ENCODE measurements around the gene DUSP28. TPM values are rescaled to one million over a fixed set of nuclear protein-coding genes. Genes with fewer than 3 reads are reported as not detected.

The DUSP28 gene
- total and polyA plus RNA-seq, 2 of the 13 experiments (the other 11 are each of a cell fraction or from before 2014, with no cell fraction given) = 5.2 to 8.6 TPM

DNA sequence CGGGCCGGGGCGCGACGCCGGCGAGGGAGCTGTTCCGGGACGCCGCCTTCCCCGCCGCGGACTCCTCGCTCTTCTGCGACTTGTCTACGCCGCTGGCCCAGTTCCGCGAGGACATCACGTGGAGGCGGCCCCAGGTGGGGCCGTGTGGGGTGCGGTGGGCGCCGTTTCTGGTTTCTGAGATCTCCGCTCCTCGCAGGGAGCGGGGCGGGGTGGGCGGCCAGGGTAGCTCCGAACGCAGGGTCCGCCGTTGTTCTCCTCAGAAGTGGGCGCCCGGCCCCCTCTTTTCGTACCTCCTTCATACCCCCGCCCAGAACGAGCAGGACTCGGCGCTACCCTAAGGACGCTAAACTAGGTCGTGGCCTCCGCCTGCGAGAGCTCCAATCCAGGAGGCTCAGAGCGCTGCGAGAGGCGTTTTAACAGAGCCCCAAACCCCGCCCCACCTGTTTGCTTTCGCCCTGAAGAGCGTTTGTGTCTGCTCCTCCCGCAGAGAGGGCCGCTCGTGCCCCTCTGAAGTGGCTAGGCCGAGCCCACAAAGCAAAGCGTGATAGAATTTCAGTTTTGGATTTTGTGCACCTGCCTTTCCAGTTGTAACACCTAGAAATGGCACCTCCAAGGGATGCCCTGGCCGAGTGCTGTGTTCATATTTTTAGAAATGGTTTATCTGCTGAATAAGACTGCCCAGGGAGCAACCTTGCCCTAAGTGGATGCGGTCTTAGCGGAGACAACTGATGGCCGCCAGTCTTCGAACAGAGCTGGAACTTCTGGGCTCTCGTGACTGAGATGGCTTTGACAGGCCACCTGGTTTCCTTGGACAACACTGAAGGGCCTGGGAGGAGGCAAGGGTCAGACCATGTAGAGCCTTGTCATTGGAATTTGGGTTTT is 27.0 kb downstream of the DUSP28 start (continued):
- TF ChIP-seq, protein P1, sequence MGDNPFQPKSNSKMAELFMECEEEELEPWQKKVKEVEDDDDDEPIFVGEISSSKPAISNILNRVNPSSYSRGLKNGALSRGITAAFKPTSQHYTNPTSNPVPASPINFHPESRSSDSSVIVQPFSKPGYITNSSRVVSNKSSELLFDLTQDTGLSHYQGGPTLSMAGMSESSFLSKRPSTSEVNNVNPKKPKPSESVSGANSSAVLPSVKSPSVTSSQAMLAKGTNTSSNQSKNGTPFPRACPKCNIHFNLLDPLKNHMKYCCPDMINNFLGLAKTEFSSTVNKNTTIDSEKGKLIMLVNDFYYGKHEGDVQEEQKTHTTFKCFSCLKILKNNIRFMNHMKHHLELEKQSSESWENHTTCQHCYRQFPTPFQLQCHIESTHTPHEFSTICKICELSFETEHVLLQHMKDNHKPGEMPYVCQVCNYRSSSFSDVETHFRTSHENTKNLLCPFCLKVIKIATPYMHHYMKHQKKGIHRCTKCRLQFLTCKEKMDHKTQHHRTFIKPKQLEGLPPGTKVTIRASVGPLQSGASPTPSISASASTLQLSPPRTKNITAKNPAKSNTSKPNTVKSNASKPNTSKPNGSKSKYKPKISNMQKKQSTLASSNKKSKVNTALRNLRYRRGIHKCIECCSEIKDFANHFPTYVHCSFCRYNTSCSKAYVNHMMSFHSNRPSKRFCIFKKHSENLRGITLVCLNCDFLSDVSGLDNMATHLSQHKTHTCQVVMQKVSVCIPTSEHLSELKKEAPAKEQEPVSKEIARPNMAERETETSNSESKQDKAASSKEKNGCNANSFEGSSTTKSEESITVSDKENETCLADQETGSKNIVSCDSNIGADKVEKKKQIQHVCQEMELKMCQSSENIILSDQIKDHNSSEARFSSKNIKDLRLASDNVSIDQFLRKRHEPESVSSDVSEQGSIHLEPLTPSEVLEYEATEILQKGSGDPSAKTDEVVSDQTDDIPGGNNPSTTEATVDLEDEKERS (CRISPR knock-in tag; IDR thresholded peaks at IDR 0.05) = 0 out of 2 replicates have a peak, but pooled peaks have one; percentile 1
- TF ChIP-seq SIN3B (IDR thresholded peaks at IDR 0.05; ENCODE audit: low read length) = no peak
- 0 out of 2 replicates have a peak, but pooled peaks have one; percentile 75 for TF ChIP-seq ZNF782 (CRISPR knock-in tag; IDR thresholded peaks at IDR 0.05; ENCODE audit: borderline replicate concordance)
- peak; percentile 46; the same call in 1 of the 2 replicates for TF ChIP-seq GLI4 (CRISPR knock-in tag; IDR thresholded peaks at IDR 0.05; ENCODE audit: borderline replicate concordance)
- TF ChIP-seq ZNF138 (CRISPR knock-in tag; IDR thresholded peaks at IDR 0.05; ENCODE audit: low read depth) = peak; percentile 77
- TF ChIP-seq, protein P2, sequence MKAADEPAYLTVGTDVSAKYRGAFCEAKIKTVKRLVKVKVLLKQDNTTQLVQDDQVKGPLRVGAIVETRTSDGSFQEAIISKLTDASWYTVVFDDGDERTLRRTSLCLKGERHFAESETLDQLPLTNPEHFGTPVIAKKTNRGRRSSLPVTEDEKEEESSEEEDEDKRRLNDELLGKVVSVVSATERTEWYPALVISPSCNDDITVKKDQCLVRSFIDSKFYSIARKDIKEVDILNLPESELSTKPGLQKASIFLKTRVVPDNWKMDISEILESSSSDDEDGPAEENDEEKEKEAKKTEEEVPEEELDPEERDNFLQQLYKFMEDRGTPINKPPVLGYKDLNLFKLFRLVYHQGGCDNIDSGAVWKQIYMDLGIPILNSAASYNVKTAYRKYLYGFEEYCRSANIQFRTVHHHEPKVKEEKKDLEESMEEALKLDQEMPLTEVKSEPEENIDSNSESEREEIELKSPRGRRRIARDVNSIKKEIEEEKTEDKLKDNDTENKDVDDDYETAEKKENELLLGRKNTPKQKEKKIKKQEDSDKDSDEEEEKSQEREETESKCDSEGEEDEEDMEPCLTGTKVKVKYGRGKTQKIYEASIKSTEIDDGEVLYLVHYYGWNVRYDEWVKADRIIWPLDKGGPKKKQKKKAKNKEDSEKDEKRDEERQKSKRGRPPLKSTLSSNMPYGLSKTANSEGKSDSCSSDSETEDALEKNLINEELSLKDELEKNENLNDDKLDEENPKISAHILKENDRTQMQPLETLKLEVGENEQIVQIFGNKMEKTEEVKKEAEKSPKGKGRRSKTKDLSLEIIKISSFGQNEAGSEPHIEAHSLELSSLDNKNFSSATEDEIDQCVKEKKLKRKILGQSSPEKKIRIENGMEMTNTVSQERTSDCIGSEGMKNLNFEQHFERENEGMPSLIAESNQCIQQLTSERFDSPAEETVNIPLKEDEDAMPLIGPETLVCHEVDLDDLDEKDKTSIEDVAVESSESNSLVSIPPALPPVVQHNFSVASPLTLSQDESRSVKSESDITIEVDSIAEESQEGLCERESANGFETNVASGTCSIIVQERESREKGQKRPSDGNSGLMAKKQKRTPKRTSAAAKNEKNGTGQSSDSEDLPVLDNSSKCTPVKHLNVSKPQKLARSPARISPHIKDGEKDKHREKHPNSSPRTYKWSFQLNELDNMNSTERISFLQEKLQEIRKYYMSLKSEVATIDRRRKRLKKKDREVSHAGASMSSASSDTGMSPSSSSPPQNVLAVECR (CRISPR knock-in tag; IDR thresholded peaks at IDR 0.05; ENCODE audit: borderline replicate concordance) = no peak; the same call in none of the 2 replicates
- TF ChIP-seq ZNF709 (CRISPR knock-in tag; IDR thresholded peaks at IDR 0.05) = no peak; the same call in none of the 2 replicates
- TF ChIP-seq ZNF326 (CRISPR knock-in tag; IDR thresholded peaks at IDR 0.05; ENCODE audit: borderline replicate concordance) = no peak
- TF ChIP-seq POLR2AphosphoS5 (IDR thresholded peaks at IDR 0.05; ENCODE audit: low read depth, low read length) = peak; percentile 55; the same call in 1 of the 2 replicates
- TF ChIP-seq CC2D1A (CRISPR knock-in tag; IDR thresholded peaks at IDR 0.05) = no peak
- no peak for TF ChIP-seq ZNF143 (CRISPR knock-in tag; IDR thresholded peaks at IDR 0.05)
- TF ChIP-seq RFXANK (CRISPR knock-in tag; IDR thresholded peaks at IDR 0.05) = no peak
- TF ChIP-seq SP1 (IDR thresholded peaks at IDR 0.05) = no peak
- no peak for TF ChIP-seq SP1 (CRISPR knock-in tag; IDR thresholded peaks at IDR 0.05)
- TF ChIP-seq TARDBP (CRISPR knock-in tag; IDR thresholded peaks at IDR 0.05) = no peak
- TF ChIP-seq, protein P3, sequence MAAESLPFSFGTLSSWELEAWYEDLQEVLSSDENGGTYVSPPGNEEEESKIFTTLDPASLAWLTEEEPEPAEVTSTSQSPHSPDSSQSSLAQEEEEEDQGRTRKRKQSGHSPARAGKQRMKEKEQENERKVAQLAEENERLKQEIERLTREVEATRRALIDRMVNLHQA (CRISPR knock-in tag; IDR thresholded peaks at IDR 0.05) = no peak
- TF ChIP-seq, protein P4, sequence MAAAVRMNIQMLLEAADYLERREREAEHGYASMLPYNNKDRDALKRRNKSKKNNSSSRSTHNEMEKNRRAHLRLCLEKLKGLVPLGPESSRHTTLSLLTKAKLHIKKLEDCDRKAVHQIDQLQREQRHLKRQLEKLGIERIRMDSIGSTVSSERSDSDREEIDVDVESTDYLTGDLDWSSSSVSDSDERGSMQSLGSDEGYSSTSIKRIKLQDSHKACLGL (CRISPR knock-in tag; IDR thresholded peaks at IDR 0.05) = no peak
- peak; percentile 74; the same call in 1 of the 2 replicates for TF ChIP-seq ZNF558 (CRISPR knock-in tag; IDR thresholded peaks at IDR 0.05; ENCODE audit: borderline replicate concordance)
- TF ChIP-seq ZNF451 (CRISPR knock-in tag; IDR thresholded peaks at IDR 0.05) = no peak
- TF ChIP-seq, protein P5, sequence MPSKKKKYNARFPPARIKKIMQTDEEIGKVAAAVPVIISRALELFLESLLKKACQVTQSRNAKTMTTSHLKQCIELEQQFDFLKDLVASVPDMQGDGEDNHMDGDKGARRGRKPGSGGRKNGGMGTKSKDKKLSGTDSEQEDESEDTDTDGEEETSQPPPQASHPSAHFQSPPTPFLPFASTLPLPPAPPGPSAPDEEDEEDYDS (CRISPR knock-in tag; IDR thresholded peaks at IDR 0.05) = peak; percentile 80
- no peak for TF ChIP-seq ZNF337 (CRISPR knock-in tag; IDR thresholded peaks at IDR 0.05; ENCODE audit: borderline replicate concordance, low read depth)
- TF ChIP-seq FOXA3 (CRISPR knock-in tag; IDR thresholded peaks at IDR 0.05) = no peak
